HepG2 (cell line): ENCODE results near the gene SEPTIN3. TPM values are rescaled to one million over a fixed set of nuclear protein-coding genes. Genes with fewer than 3 reads are reported as not detected.

Source experiments
- ATAC-seq: fragments of 200-7000 bp; cut with Tn5 transposase; 3 replicates; pipeline ENCODE4 v1.9.1; 2020; ENCODE audit warnings: mild to moderate bottlenecking, moderate library complexity
- BruUV-seq: library from RNA; stranded (reverse); fragments of 400-500 nt; replicated peaks from 2 replicates; lab custom pipeline; 2021; lab: Mats Ljungman, UMichigan
- CTCF ChIA-PET: fragments of 300-600 bp; formaldehyde crosslinking; extraction: SDS; loops from one replicate; lab custom pipeline; 2021; ENCODE audit warnings: low total read pairs, inconsistent platforms, low intra/inter-chr PET ratio; lab: Yijun Ruan, JAX
- POLR2A ChIA-PET: fragments of 350-600 bp; sonication (Branson Sonifier 250); formaldehyde crosslinking; loops from one replicate; lab custom pipeline; 2020; ENCODE audit warnings: antibody characterized with exemption, inconsistent platforms; lab: Yijun Ruan, JAX
- DNase-seq: peaks from one replicate; pipeline ENCODE4 v3.0.0-alpha.2; 2015; ENCODE audit warnings: low spot score
- FAIRE-seq: peaks from 3 replicates; lab custom pipeline; 2011; peaks lifted over from hg19 to GRCh38; lab: Jason Lieb, UNC
- H2AFZ ChIP-seq: one replicate; pipeline ENCODE4 v1.6.1; 2011; ENCODE audit warnings: low read length, inconsistent platforms
- H3K27ac ChIP-seq: fragments of 300-600 bp; 3 replicates; pipeline ENCODE4 v1.8.0; 2011; ENCODE audit warnings: mixed run types, mild to moderate bottlenecking, mixed read lengths, low read length, inconsistent platforms; ENCODE audit not compliant: insufficient read depth; ENCODE audit errors: extremely low read length
- H3K27me3 ChIP-seq, 2 experiments: fragments of 200-600 bp in 1 of 2; 2 replicates in 1 of 2; 3 replicates in 1 of 2; pipeline versions ENCODE4 v1.6.0 to v1.8.0; 2011; ENCODE audit warnings: low read length in 2 of 2, mild to moderate bottlenecking in 2 of 2, moderate library complexity in 2 of 2, inconsistent platforms in 1 of 2; ENCODE audit not compliant: insufficient read depth in 2 of 2, control insufficient read depth in 1 of 2
- H3K36me3 ChIP-seq, 2 experiments: fragments of 200-600 bp in 1 of 2; replicated peaks in 1 of 2; 2 replicates in 1 of 2; 3 replicates in 1 of 2; pipeline versions ENCODE4 v1.5.1 to v1.8.0; 2011; ENCODE audit warnings: low read length in 2 of 2, inconsistent platforms in 1 of 2; ENCODE audit not compliant: insufficient read depth in 2 of 2, control insufficient read depth in 1 of 2
- H3K4me1 ChIP-seq: 2 replicates; pipeline ENCODE4 v1.5.1; 2012; ENCODE audit warnings: low read length, inconsistent platforms; ENCODE audit not compliant: insufficient read depth
- H3K4me2 ChIP-seq: 2 replicates; pipeline ENCODE4 v1.6.0; 2011; ENCODE audit warnings: low read depth, low read length, inconsistent platforms
- H3K4me3 ChIP-seq, 3 experiments: fragments of 200-600 bp in 1 of 3; sonication (generic), shearing (Covaris generic) in 1 of 3; replicated peaks in 1 of 3; 2 replicates each; pipeline ENCODE4 v1.5.1; 2011 to 2016; ENCODE audit warnings: low read length in 3 of 3, inconsistent platforms in 2 of 3, low read depth in 2 of 3, mild to moderate bottlenecking in 2 of 3, control low read depth in 1 of 3, mixed read lengths in 1 of 3; ENCODE audit not compliant: insufficient read depth in 1 of 3
- H3K79me2 ChIP-seq: one replicate; pipeline ENCODE4 v1.6.1; 2011; ENCODE audit warnings: low read length, inconsistent platforms; ENCODE audit not compliant: insufficient read depth
- H3K9ac ChIP-seq: 2 replicates; pipeline ENCODE4 v1.6.0; 2011; ENCODE audit warnings: mild to moderate bottlenecking, low read depth, low read length, inconsistent platforms; ENCODE audit not compliant: insufficient read depth
- H3K9me3 ChIP-seq: 2 replicates; pipeline ENCODE4 v1.5.1; 2012; ENCODE audit warnings: mild to moderate bottlenecking, low read length
- H4K20me1 ChIP-seq: 2 replicates; pipeline ENCODE4 v1.6.0; 2011; ENCODE audit warnings: inconsistent platforms, mild to moderate bottlenecking, low read length, moderate library complexity; ENCODE audit not compliant: insufficient read depth
- DNMT3B ChIP-seq: conservative IDR thresholded peaks from 2 replicates; pipeline ENCODE4 v1.6.1; 2016; ENCODE audit warnings: missing biosample characterization, control low read depth
- HMGA1 ChIP-seq: sonication (generic); formaldehyde crosslinking; conservative IDR thresholded peaks from 2 replicates; pipeline ENCODE4 v1.4.0; 2020; ENCODE audit warnings: missing genetic modification reagents
- KDM4B ChIP-seq: sonication (generic); formaldehyde crosslinking; IDR thresholded peaks from 2 replicates; pipeline ENCODE4 v1.4.0; 2020; ENCODE audit warnings: missing genetic modification reagents
- NCOR1 ChIP-seq: fragments of 200-600 bp; sonication (generic); IDR thresholded peaks from 2 replicates; pipeline ENCODE4 v1.7.0; 2017; ENCODE audit warnings: antibody characterized with exemption, low read length, borderline replicate concordance
- PBX3 ChIP-seq: sonication (generic); formaldehyde crosslinking; IDR thresholded peaks from 2 replicates; pipeline ENCODE4 v1.8.1; 2023; ENCODE audit warnings: missing genetic modification reagents, inconsistent platforms, borderline replicate concordance
- POLR2AphosphoS2 ChIP-seq: IDR thresholded peaks from 2 replicates; pipeline ENCODE4 v1.6.1; 2011; ENCODE audit warnings: low read depth, low read length, improper control_type of control experiment
- PRMT3 ChIP-seq: sonication (generic); formaldehyde crosslinking; IDR thresholded peaks from 2 replicates; pipeline ENCODE4 v1.8.1; 2022; ENCODE audit warnings: low read depth, mild to moderate bottlenecking, moderate library complexity, missing genetic modification reagents, borderline replicate concordance
- SOX13 ChIP-seq, 3 experiments: fragments of 450-650 bp in 1 of 3; sonication (generic) in 1 of 3; formaldehyde crosslinking in 1 of 3; IDR thresholded peaks in 2 of 3; conservative IDR thresholded peaks in 1 of 3; 2 replicates each; pipeline versions ENCODE4 v1.5.0 to v1.6.1; 2016 to 2020; ENCODE audit warnings: antibody characterized with exemption in 1 of 3, mild to moderate bottlenecking in 1 of 3, missing compliant biosample characterization in 1 of 3, missing genetic modification reagents in 1 of 3, moderate library complexity in 1 of 3
- SRSF1 ChIP-seq: fragments of 200-400 bp; formaldehyde crosslinking; optimal IDR thresholded peaks from 2 replicates; pipeline ENCODE3; 2017; ENCODE audit warnings: mild to moderate bottlenecking, low read depth, low read length, moderate library complexity
- ZBTB43 ChIP-seq: sonication (generic); formaldehyde crosslinking; conservative IDR thresholded peaks from 2 replicates; pipeline ENCODE4 v1.4.0; 2020; ENCODE audit warnings: missing genetic modification reagents
- ZNF282 ChIP-seq: fragments of 450-650 bp; IDR thresholded peaks from 2 replicates; pipeline ENCODE4 v1.6.1; 2018; ENCODE audit not compliant: partially characterized antibody
- ZNF598 ChIP-seq: sonication (generic); formaldehyde crosslinking; IDR thresholded peaks from 2 replicates; pipeline ENCODE4 v1.5.1; 2020; ENCODE audit warnings: mild to moderate bottlenecking, missing genetic modification reagents, borderline replicate concordance
- ZNF616 ChIP-seq: sonication (generic); formaldehyde crosslinking; IDR thresholded peaks from 2 replicates; pipeline ENCODE4 v1.5.0; 2020; ENCODE audit warnings: low read depth, mild to moderate bottlenecking, missing genetic modification reagents
- ZNF670 ChIP-seq: sonication (generic); formaldehyde crosslinking; IDR thresholded peaks from 2 replicates; pipeline ENCODE4 v1.8.0; 2022; ENCODE audit warnings: mild to moderate bottlenecking, missing genetic modification reagents, borderline replicate concordance
- ZNF749 ChIP-seq: sonication (generic); formaldehyde crosslinking; IDR thresholded peaks from 2 replicates; pipeline ENCODE4 v1.8.0; 2022; ENCODE audit warnings: mild to moderate bottlenecking, missing genetic modification reagents, moderate library complexity, borderline replicate concordance
- WGBS: methylation state at CpG from one replicate; pipeline ENCODE4 v1.1.6; 2017; ENCODE audit warnings: low lambda C conversion rate; 5-methylcytosine and 5-hydroxymethylcytosine counted together
- in situ Hi-C: cut with HindIII; loops from 2 replicates; pipeline ENCODE4 v1.10.0; 2017; ENCODE audit warnings: low pct_unique_long_range_greater_than_20kb; ENCODE audit not compliant: extremely low pct_ligation_motif_present
- intact Hi-C: fragments of 100-400 bp; cut with micrococcal nuclease; formaldehyde crosslinking; loops from one replicate; pipeline ENCODE4 v1.10.0; 2022; ENCODE audit not compliant: unreplicated experiment
- polyA plus RNA-seq, 8 experiments: library from polyadenylated mRNA; depleted of rRNA in 3 of 8; stranded (reverse) in 7 of 8; unstranded in 1 of 8; fragments of >200 nt; fragmentation: Illumina TruSeq in 4 of 8; extraction: Trizol in 4 of 8; gene quantifications; 2 replicates each; pipeline versions ENCODE4 v1.2.1 to v1.2.3, GENCODE V29; 2011 to 2016; ENCODE audit warnings: low read depth in 4 of 8, missing spikeins in 1 of 8, mixed read lengths in 1 of 8; ENCODE audit not compliant: insufficient read depth in 1 of 8
- total RNA-seq, 5 experiments: library from RNA; depleted of rRNA; stranded (reverse); fragments of >200 nt; fragmentation: Illumina TruSeq; extraction: Trizol; gene quantifications; 2 replicates each; pipeline ENCODE4 v1.2.3, GENCODE V29; 2016; ENCODE audit warnings: low read depth in 1 of 5
- TF ChIP-seq, protein P1 (sequence below): sonication (generic); formaldehyde crosslinking; IDR thresholded peaks from 2 replicates; pipeline ENCODE4 v1.4.0; 2020; ENCODE audit warnings: missing genetic modification reagents, borderline replicate concordance
- TF ChIP-seq, protein P2 (sequence below): sonication (generic); formaldehyde crosslinking; IDR thresholded peaks from 2 replicates; pipeline ENCODE4 v1.5.0; 2020; ENCODE audit warnings: mild to moderate bottlenecking, missing genetic modification reagents

SEPTIN3 gene
- total and polyA plus RNA-seq, 2 of the 13 experiments (the other 11 are each of a cell fraction or from before 2014, with no cell fraction given) = 0.04 TPM; not detected in 1

DNA sequence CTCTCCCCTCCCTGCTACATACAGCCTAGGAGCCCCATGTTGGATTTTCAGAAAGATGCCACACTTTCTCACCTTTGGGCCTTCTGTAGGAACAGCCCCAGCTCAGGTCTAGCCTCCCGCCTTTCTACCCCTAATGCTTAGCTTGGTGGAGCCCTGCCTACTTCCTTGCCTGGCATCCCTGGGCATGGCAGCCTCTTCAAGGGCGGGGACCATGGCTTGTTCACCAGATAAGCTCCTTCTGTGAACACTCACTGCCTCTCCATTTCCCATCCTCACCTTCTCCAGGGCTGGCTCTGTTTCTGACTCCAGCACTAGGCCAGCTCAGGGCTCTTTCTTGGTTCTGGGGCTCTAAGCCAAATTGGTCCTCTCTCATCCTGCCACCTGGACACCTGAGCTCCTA is 1.4 kb downstream of the SEPTIN3 start:
- POLR2A ChIA-PET = no interaction called here
- H3K4me1 ChIP-seq = peaks cover 11% of the 10 kb centered on the region; the same call in 1 of the 2 replicates
- TF ChIP-seq PRMT3 = no peak
- no peak for TF ChIP-seq SRSF1
- TF ChIP-seq, protein P1, sequence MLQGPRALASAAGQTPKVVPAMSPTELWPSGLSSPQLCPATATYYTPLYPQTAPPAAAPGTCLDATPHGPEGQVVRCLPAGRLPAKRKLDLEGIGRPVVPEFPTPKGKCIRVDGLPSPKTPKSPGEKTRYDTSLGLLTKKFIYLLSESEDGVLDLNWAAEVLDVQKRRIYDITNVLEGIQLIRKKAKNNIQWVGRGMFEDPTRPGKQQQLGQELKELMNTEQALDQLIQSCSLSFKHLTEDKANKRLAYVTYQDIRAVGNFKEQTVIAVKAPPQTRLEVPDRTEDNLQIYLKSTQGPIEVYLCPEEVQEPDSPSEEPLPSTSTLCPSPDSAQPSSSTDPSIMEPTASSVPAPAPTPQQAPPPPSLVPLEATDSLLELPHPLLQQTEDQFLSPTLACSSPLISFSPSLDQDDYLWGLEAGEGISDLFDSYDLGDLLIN (CRISPR knock-in tag) = no peak
- no peak for TF ChIP-seq DNMT3B
- no peak for TF ChIP-seq POLR2AphosphoS2
- no peak for TF ChIP-seq ZNF598 (CRISPR knock-in tag)
- TF ChIP-seq ZNF749 (CRISPR knock-in tag) = no peak
- no peak for TF ChIP-seq ZBTB43 (CRISPR knock-in tag)
- TF ChIP-seq PBX3 (CRISPR knock-in tag) = no peak
- TF ChIP-seq, protein P2, sequence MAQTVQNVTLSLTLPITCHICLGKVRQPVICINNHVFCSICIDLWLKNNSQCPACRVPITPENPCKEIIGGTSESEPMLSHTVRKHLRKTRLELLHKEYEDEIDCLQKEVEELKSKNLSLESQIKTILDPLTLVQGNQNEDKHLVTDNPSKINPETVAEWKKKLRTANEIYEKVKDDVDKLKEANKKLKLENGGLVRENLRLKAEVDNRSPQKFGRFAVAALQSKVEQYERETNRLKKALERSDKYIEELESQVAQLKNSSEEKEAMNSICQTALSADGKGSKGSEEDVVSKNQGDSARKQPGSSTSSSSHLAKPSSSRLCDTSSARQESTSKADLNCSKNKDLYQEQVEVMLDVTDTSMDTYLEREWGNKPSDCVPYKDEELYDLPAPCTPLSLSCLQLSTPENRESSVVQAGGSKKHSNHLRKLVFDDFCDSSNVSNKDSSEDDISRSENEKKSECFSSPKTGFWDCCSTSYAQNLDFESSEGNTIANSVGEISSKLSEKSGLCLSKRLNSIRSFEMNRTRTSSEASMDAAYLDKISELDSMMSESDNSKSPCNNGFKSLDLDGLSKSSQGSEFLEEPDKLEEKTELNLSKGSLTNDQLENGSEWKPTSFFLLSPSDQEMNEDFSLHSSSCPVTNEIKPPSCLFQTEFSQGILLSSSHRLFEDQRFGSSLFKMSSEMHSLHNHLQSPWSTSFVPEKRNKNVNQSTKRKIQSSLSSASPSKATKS = no peak
- no peak for TF ChIP-seq SOX13 (IDR thresholded peaks at IDR 0.05)
- no peak for TF ChIP-seq SOX13 (CRISPR knock-in tag; conservative IDR thresholded peaks at IDR 0.05 in 1 of 2, IDR thresholded peaks at IDR 0.05 in 1 of 2)
- TF ChIP-seq ZNF670 (CRISPR knock-in tag) = no peak
- TF ChIP-seq NCOR1 = no peak
- TF ChIP-seq KDM4B (CRISPR knock-in tag) = no peak
- no peak for TF ChIP-seq ZNF616
- TF ChIP-seq ZNF282 = no peak
- TF ChIP-seq HMGA1 = no peak
- TF ChIP-seq, all 625 proteins: peak for 0
- Histone ChIP-seq H3K9ac (no peak overlapping the region), H3K36me3 (no peaks in the 10 kb centered on the region), H3K79me2 (no peaks in the 10 kb centered on the region), H3K27ac (no peak overlapping the region), H3K4me2 (no peak overlapping the region), H3K4me3 (no peak overlapping the region), H3K27me3 (peaks cover 3 to 42% of the 10 kb centered on the region in 2 experiments; a peak in 4 of 5 replicates), H3K9me3 (no peaks in the 10 kb centered on the region), H2AFZ (no peak overlapping the region), H4K20me1 (no peaks in the 10 kb centered on the region)
- intact Hi-C loops = no loop called here
- 0% methylated on average over 1 of the region's 2 CpGs for WGBS
- no TSS peak for BruUV-seq
- FAIRE-seq (no peak), DNase-seq (no peak), ATAC-seq (no peak)
- CTCF ChIA-PET = no interaction called here
- in situ Hi-C loops = loop anchor here (25.0 kb wide), 1 partner anchor 467 kb away; the partner anchor contains the start of gene NFAM1
